HG03571 (cell line): Measurements from ENCODE around the gene PCSK7.
"Not testable (repeated sequence)": the region's sequence is repeated elsewhere in the genome, so short reads cannot be mapped to it uniquely, and the experiment has no call there.

Experiments
- ATAC-seq: cut with Tn5 transposase; IDR thresholded peaks from one replicate; pipeline ENCODE4 v1.9.1; 2021; ENCODE audit not compliant: unreplicated experiment

The PCSK7 gene

GRCh38 chr11:117186431-117186761 lies 45.5 kb downstream of the PCSK7 start:
- no peak for ATAC-seq

GRCh38 chr11:117185736-117186430 lies 46.0 kb downstream of the PCSK7 start:
- ATAC-seq, result no peak

- ATAC-seq, result no peak
Observed at GRCh38 chr11:117183724-117184349, 48.0 kb downstream of the PCSK7 start.

GRCh38 chr11:117183178-117183577 lies 48.7 kb downstream of the PCSK7 start:
- not testable (repeated sequence) for ATAC-seq

GRCh38 chr11:117182551-117182935 lies 49.3 kb downstream of the PCSK7 start:
- no peak for ATAC-seq

- no peak for ATAC-seq
Observed at GRCh38 chr11:117181586-117182550, 50.0 kb downstream of the PCSK7 start.

- ATAC-seq, result no peak
Observed at GRCh38 chr11:117180661-117181585, 51.0 kb downstream of the PCSK7 start.

GRCh38 chr11:117180020-117180419 lies 51.9 kb downstream of the PCSK7 start:
- no peak for ATAC-seq

- ATAC-seq, result peak; percentile 15
Observed at GRCh38 chr11:117179048-117179999, 52.5 kb downstream of the PCSK7 start.

GRCh38 chr11:117178210-117179034 lies 53.5 kb downstream of the PCSK7 start, which contains the start of gene SIDT2:
Gene SIDT2 (plus strand): TSS chr11:117178743. CDS start chr11:117179264, 521 bp downstream.
- ATAC-seq, result peak; percentile 84

- ATAC-seq, result no peak
Observed at GRCh38 chr11:117177534-117178209, 54.2 kb downstream of the PCSK7 start.

- ATAC-seq, result no peak
Observed at GRCh38 chr11:117176186-117176585, 55.7 kb downstream of the PCSK7 start.

- ATAC-seq, result no peak
Observed at GRCh38 chr11:117175781-117176180, 56.1 kb downstream of the PCSK7 start.

GRCh38 chr11:117175104-117175503 lies 56.8 kb downstream of the PCSK7 start:
- no peak for ATAC-seq

GRCh38 chr11:117172724-117173421 lies 59.0 kb downstream of the PCSK7 start:
- no peak for ATAC-seq

- ATAC-seq, result no peak
Observed at GRCh38 chr11:117171404-117172061, 60.3 kb downstream of the PCSK7 start.

- no peak for ATAC-seq
Observed at GRCh38 chr11:117171007-117171403, 60.9 kb downstream of the PCSK7 start.
